Tracheal epithelial cell (primary cell): Measurements from ENCODE around the gene MAGT1. TPM values are rescaled to one million over a fixed set of nuclear protein-coding genes. Genes with fewer than 3 reads are reported as not detected.

Source experiments
- total RNA-seq: library from RNA; depleted of rRNA; stranded (reverse); fragments of >200 nt; gene quantifications from 2 replicates; pipeline ENCODE4 v1.2.1, GENCODE V29; 2014

Gene MAGT1
- 70.8 and 86.3 TPM in 2 replicates for total RNA-seq

DNA sequence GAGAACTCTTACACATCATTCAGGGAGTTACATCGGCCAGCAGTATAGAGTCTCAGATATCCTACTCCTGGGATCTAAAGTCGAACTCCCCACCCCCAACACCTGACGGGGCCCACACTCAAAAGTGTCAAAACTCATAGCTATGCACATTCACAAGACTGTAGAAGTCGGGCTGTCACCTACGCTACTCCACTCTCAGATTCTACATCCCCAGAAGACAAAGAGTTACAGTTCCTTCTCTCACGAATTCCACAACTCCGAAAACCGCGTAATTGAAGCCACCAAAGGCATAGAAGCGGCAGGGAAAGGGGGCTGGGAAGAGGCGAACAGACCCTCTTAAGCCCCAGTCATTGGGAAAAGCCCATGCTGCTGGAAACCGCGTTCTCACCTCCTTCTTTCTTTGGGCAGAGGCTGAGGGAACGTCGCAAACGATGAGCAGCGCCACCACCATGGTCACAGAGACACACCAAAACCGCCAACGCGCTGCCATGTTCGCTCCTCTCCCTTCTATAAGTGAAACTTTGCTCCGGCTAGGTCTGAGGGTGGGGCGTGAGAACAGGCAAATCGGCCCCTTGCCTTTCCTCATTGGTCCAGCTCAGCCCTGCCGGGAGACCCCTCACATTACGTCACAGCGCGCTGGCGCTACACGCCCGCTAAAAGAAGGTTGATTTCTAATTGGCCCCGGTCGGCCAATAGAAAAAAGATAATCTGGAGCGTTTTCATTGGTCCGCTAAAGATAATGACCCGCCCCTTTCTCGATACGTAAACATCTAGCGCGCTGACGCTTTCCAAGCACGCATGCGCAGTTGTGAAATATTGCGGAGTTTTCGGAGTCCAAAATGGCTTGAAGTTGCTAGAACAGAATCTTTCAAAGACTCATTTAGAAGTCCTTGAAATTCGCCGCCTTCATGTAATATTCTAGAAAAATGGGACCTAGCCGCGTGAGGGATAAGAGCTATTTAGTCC is at the start of gene MAGT1:
MAGT1 (minus strand) TSS at position 515 of the 966 bp plus-strand sequence; CDS start at position 490, 25 bp downstream.

DNA sequence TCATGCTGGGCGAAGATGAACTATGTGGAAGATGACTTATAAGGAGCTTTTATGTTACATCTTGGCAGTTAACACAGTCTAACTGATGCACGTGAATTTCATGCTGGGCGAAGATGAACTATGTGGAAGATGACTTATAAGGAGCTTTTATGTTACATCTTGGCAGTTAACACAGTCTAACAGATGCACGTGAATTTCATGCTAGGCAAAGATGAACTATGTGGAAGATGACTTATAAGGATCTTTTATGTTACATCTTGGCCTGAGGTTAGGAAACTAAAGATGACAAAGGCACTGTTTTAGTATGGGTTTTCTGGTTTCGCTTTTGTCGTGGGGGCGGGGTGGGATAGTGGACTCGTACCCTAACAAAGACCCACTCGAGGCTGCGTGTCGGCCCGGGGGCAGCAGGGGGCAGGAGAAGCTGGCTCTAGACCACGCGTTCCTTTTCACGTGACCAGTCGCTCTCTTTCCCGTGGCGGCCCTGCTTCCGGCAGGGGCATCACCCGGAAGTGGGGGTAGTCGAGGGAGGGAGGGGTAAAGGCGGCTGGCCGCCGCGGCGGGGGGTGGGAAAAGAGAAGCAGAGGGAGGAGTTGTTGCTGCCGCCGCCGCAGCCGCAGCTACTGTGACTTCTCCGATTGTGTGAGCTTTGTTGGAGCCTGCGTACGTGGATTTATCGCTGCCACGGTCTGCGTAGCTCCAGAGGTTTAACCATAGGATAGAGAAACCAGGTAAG is 15.0 kb upstream of the MAGT1 start, which contains the start of gene ATP7A:
ATP7A (plus strand) TSS at position 586 of the 733 bp plus-strand sequence. CDS start 60,949 bp downstream, outside the sequence.

DNA sequence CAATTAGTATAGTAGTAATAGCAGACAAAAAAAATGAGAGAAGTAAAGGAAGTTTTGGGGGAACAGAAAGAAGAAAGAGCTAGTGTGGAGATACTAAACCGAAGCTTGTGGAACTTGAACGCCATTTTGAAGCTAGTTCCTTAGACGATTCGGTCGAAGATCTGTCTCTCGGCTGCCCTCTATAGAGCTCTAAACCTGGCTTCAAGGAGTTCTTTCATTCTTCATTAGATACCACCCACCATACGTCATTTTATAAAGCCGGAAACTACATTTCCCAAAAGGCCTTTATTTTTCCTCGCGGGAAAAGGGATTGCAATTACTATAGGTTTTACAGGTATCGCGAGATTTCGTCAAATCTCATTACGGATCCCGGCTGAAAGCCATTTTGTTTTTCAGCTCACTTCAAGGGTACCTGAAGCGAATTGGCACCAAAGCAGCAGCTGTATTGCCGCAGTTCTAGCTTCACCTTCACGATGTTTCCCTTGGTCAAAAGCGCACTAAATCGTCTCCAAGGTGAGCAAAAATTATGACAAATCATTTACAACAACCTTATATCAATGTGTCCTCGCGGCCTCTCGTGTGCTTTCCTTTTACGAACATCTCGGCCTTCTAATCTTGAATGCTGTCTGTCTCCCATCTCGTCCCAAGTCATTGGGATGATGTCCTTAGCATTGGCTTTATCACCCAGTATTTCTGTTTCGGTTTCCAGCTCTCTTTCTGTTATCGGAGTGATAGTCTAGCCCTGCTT is 4.0 kb upstream of the MAGT1 start, which contains the start of gene COX7B:
COX7B (plus strand) TSS at position 388 of the 748 bp plus-strand sequence; CDS start at position 474, 86 bp downstream.

DNA sequence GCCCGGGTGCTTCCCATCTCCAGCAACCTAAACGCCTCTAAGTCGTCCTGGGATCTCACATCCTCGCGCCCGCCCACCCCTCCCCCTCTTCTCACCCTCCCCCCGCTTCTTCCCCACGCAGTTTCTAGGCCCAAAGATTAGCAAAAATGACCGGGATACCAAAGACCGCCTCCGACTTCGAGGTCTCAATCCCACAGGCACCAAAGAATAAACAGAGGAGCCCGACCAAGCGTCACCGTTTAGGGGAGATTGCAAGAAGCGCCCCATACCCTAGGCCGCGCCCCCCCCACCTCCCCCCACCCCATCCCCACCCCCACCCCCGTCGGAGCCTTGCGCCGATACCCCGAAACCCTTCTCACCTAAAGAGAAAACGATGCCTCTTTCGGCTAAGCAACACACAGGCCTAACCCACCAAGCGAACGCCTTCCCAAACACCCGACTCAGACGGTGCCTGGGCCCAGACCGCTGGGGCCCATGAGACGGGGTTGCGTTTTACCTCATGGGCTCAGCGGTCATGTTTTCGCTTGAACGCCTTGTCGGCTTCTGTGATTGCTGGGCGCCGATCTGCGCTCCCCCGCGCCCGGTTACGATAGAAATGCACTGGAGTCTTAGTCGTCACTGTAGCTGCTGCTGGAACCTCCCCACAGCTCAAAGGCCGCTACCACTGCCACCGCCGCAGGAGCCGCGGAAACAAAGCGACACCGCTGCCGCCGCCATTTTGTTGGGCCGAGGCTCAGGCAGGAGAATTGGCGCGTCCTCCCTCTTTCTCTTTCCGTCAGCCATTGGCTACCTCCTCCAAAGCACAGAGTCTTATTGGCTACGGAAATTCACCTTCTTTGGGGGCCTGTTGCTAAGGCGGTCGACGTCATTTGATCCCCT is 109.5 kb downstream of the MAGT1 start, which contains the start of gene ATRX:
ATRX (minus strand) TSS at position 731 of the 879 bp plus-strand sequence; CDS start at position 516, 215 bp downstream.

Other genes starting within 250 kb of the MAGT1 start
- gene ATRX, start 109.2 kb downstream of the MAGT1 start, total RNA-seq: 25.8 and 48.0 TPM in 2 replicates
- gene COX7B, start 4.0 kb upstream of the MAGT1 start, total RNA-seq: 326 and 364 TPM in 2 replicates
- gene ATP7A, start 15.3 kb upstream of the MAGT1 start, total RNA-seq: 4.0 and 4.6 TPM in 2 replicates
- not detected in 2 replicates for gene PGAM4, start 74.2 kb upstream of the MAGT1 start, total RNA-seq
- 265 and 647 TPM in 2 replicates for gene PGK1, start 208.8 kb upstream of the MAGT1 start, total RNA-seq
- gene TAF9B, start 244.2 kb upstream of the MAGT1 start, total RNA-seq: 2.7 and 7.7 TPM in 2 replicates